PFSK-1 (cell line): ENCODE measurements around the gene C16orf87.

Experiments
- FOXP2 ChIP-seq: optimal IDR thresholded peaks from 2 replicates; pipeline ENCODE3; 2011; ENCODE audit warnings: borderline replicate concordance, control low read depth, inconsistent platforms; ENCODE audit not compliant: insufficient read depth; ENCODE audit errors: extremely low read length, extremely low read depth
- POLR2AphosphoS5 ChIP-seq: IDR thresholded peaks from 2 replicates; pipeline ENCODE4 v1.6.1; 2012; ENCODE audit warnings: low read depth, mild to moderate bottlenecking, control low read depth, low read length, moderate library complexity
- SIN3A ChIP-seq: IDR thresholded peaks from 2 replicates; pipeline ENCODE4 v1.6.1; 2012; ENCODE audit warnings: mild to moderate bottlenecking, low read length, moderate library complexity, borderline replicate concordance; ENCODE audit not compliant: insufficient read depth
- TAF1 ChIP-seq: IDR thresholded peaks from 2 replicates; pipeline ENCODE4 v1.6.1; 2012; ENCODE audit warnings: low read length, control low read depth, borderline replicate concordance; ENCODE audit not compliant: insufficient read depth
- TF ChIP-seq, protein P1 (sequence below), 2 experiments: IDR thresholded peaks; 2 replicates each; pipeline versions ENCODE4 v1.6.1 to v1.8.0; 2011 to 2012; ENCODE audit warnings: low read depth in 2 of 2, low read length in 2 of 2, control low read depth in 1 of 2, inconsistent platforms in 1 of 2, mild to moderate bottlenecking in 1 of 2, moderate library complexity in 1 of 2; ENCODE audit not compliant: insufficient read depth in 1 of 2

DNA sequence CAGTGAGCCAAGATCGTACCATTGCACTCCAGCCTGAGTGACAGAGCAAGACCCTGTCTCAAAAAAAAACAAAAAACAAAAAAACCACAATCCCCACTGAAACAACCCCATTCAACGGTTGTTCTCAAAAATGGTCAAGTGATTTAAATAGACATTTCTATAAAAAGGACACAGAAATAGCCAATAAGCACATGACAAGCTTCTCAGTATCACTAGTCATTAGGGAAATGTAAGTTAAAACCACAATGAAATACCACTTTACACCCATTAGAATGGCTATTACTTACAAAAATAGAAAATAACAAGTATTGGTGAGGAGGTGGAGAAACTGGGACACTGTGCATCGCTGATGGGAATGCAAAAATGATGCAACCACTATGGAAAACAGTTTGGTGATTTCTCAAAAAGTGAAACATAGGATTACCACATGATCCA, 56.2 kb downstream of the C16orf87 start:
- TF ChIP-seq POLR2AphosphoS5 (no peak), TAF1 (no peak), SIN3A (no peak), FOXP2 (no peak)
- TF ChIP-seq, protein P1, sequence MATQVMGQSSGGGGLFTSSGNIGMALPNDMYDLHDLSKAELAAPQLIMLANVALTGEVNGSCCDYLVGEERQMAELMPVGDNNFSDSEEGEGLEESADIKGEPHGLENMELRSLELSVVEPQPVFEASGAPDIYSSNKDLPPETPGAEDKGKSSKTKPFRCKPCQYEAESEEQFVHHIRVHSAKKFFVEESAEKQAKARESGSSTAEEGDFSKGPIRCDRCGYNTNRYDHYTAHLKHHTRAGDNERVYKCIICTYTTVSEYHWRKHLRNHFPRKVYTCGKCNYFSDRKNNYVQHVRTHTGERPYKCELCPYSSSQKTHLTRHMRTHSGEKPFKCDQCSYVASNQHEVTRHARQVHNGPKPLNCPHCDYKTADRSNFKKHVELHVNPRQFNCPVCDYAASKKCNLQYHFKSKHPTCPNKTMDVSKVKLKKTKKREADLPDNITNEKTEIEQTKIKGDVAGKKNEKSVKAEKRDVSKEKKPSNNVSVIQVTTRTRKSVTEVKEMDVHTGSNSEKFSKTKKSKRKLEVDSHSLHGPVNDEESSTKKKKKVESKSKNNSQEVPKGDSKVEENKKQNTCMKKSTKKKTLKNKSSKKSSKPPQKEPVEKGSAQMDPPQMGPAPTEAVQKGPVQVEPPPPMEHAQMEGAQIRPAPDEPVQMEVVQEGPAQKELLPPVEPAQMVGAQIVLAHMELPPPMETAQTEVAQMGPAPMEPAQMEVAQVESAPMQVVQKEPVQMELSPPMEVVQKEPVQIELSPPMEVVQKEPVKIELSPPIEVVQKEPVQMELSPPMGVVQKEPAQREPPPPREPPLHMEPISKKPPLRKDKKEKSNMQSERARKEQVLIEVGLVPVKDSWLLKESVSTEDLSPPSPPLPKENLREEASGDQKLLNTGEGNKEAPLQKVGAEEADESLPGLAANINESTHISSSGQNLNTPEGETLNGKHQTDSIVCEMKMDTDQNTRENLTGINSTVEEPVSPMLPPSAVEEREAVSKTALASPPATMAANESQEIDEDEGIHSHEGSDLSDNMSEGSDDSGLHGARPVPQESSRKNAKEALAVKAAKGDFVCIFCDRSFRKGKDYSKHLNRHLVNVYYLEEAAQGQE (IDR thresholded peaks at IDR 0.05; ENCODE audit: insufficient read depth in 1 of 2, low read depth in 2 of 2, low read length in 2 of 2) = no peak
